ENCODE data around the gene MDM4. TPM values are rescaled to one million over a fixed set of nuclear protein-coding genes. Genes with fewer than 3 reads are reported as not detected.

Gene MDM4
- total and polyA plus RNA-seq, 2 donors (not counting 3 experiments of a cell fraction or from before 2014, with no cell fraction given): 11.7 to 67.0 TPM

DNA sequence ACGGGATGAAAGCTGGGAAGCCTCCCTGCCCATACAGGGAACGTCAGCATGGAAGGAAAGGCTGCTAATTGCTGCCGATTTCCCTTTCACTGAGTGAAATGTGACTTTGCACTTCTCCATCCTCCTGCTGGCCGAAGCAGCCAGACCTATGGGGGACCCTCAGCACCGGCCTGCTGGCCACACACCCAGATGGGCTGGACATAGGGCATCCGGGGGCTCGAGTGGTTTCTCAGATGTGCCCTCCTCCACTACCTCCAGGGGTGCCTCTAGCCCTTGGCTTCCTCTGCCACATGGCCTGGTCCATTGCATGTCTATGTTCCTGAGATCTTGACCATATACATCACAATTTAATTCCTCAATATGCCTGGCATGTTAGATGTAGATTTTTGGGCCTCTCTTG lies 89.6 kb downstream of the MDM4 start:
- Histone ChIP-seq H4K20me1 (replicated peaks; ENCODE audit: control insufficient read depth, extremely low read depth, insufficient read depth, low read length) (no peaks in the 10 kb centered on the region), H3K36me3 (ENCODE audit: control insufficient read depth in 2 of 2, extremely low read depth in 1 of 2, insufficient read depth in 2 of 2, low read length in 2 of 2) (no peaks in the 10 kb centered on the region), H3K4me2 (ENCODE audit: insufficient read depth, low read length) (no peak overlapping the region), H3K9ac (replicated peaks; ENCODE audit: extremely low read depth, insufficient read depth, low read length) (no peak overlapping the region), H3K27ac (ENCODE audit: insufficient read depth, low read depth, low read length) (no peak overlapping the region), H3K27me3 (ENCODE audit: control insufficient read depth in 2 of 2, insufficient read depth in 2 of 2, low read length in 2 of 2) (peaks cover 6 to 10% of the 10 kb centered on the region in 2 experiments), H3K4me1 (ENCODE audit: control insufficient read depth, extremely low read depth, insufficient read depth, low read length) (no peaks in the 10 kb centered on the region), H3K9me1 (replicated peaks; ENCODE audit: control insufficient read depth, extremely low read depth, insufficient read depth, low read length) (no peaks in the 10 kb centered on the region), H3K79me2 (ENCODE audit: control insufficient read depth, insufficient read depth, low read length) (no peaks in the 10 kb centered on the region), H3K4me3 (replicated peaks in 1 of 3; ENCODE audit: insufficient read depth in 1 of 3, low read depth in 1 of 3, low read length in 3 of 3) (no peak overlapping the region), H3K9me3 (replicated peaks; ENCODE audit: control insufficient read depth, insufficient read depth, low read length) (no peaks in the 10 kb centered on the region), H2AFZ (ENCODE audit: low read depth, low read length) (no peak overlapping the region)
- POLR2A ChIA-PET: no interaction called here
- TF ChIP-seq POLR2AphosphoS5 (IDR thresholded peaks at IDR 0.05; ENCODE audit: insufficient read depth, low read depth, low read length) (no peak), FOS (IDR thresholded peaks at IDR 0.05; ENCODE audit: borderline replicate concordance, insufficient read depth, low read length) (no peak), JUN (IDR thresholded peaks at IDR 0.05; ENCODE audit: borderline replicate concordance, insufficient read depth, insufficient read length, low read depth) (no peak), POLR2A (IDR thresholded peaks at IDR 0.05; ENCODE audit: low read depth, low read length) (no peak), MYC (IDR thresholded peaks at IDR 0.05; ENCODE audit: low read depth, low read length) (no peak), EZH2 (IDR thresholded peaks at IDR 0.05; ENCODE audit: borderline replicate concordance, low read depth, low read length, severe bottlenecking) (no peak), GATA2 (IDR thresholded peaks at IDR 0.05; ENCODE audit: insufficient read depth, insufficient read length, low read depth, low read length) (no peak), MAX (IDR thresholded peaks at IDR 0.05; ENCODE audit: insufficient read depth, insufficient read length) (no peak), CTCF (IDR thresholded peaks at IDR 0.05; ENCODE audit: extremely low read depth in 1 of 2, insufficient read depth in 1 of 2, low read depth in 1 of 2, low read length in 2 of 2) (no peak)
- CTCF ChIA-PET: no interaction called here
- no TSS peak for BruUV-seq (replicated peaks)
- dilution Hi-C loops (cut with MboI; ENCODE audit: extremely low pct_ligation_motif_present, low sequenced_read_pairs): no loop called here
- intact Hi-C loops (cut with micrococcal nuclease): no loop called here
- no peak for DNase-seq (ENCODE audit: low read depth, low spot score)
- FAIRE-seq: no peak

Small RNA genes lying within 50 kb of the gene (small RNA-seq; reads per million reads assigned to genes)
- gene RNA5SP74 (ENCODE audit: insufficient read depth, insufficient read length, low read depth, low replicate concordance): not detected

Other genes with a start within 250 kb of the MDM4 start
- 11.5 and 15.0 TPM in 2 replicates for gene PLEKHA6, start 156.5 kb upstream of the MDM4 start, total RNA-seq
- gene PLEKHA6, start 156.5 kb upstream of the MDM4 start, polyA plus RNA-seq: 2.1 and 2.4 TPM in 2 replicates
- 39.8 and 41.7 TPM in 2 replicates for gene PPP1R15B, start 104.6 kb upstream of the MDM4 start, total RNA-seq
- gene PPP1R15B, start 104.6 kb upstream of the MDM4 start, polyA plus RNA-seq: 15.4 and 16.8 TPM in 2 replicates
- 41.8 and 49.0 TPM in 2 replicates for gene PIK3C2B, start 21.6 kb upstream of the MDM4 start, total RNA-seq
- 33.7 and 36.3 TPM in 2 replicates for gene PIK3C2B, start 21.6 kb upstream of the MDM4 start, polyA plus RNA-seq
- not detected in 2 replicates for gene LRRN2, start 169.3 kb downstream of the MDM4 start, total RNA-seq
- not detected in 2 replicates for gene LRRN2, start 169.3 kb downstream of the MDM4 start, polyA plus RNA-seq

Measured in endothelial cell of umbilical vein (primary cell).